Thoracic aorta (tissue), 2 donors: ENCODE data around the gene IL17RA. TPM values are rescaled to one million over a fixed set of nuclear protein-coding genes. Genes with fewer than 3 reads are reported as not detected.

Experiments used
- ATAC-seq: fragments of 150-250 bp; one replicate; pipeline ENCODE4 v1.8.0; 2017; ENCODE audit warnings: low read depth; ENCODE audit not compliant: insufficient number of reproducible peaks, low FRiP score
- DNase-seq: peaks from one replicate; pipeline ENCODE4 v3.0.0-alpha.2; 2020; ENCODE audit warnings: low spot score
- H3K27ac ChIP-seq, 2 donors: fragments of 200-600 bp; sonication (generic); 1 replicate in 1 of 2; 2 replicates in 1 of 2; pipeline ENCODE4 v1.5.1; 2016; ENCODE audit warnings: mild to moderate bottlenecking in 2 of 2, moderate library complexity in 2 of 2
- H3K27me3 ChIP-seq: fragments of 200-600 bp; sonication (generic); replicated peaks from 2 replicates; pipeline ENCODE4 v1.6.0; 2016; ENCODE audit warnings: mild to moderate bottlenecking; ENCODE audit not compliant: insufficient read depth
- H3K36me3 ChIP-seq: fragments of 200-600 bp; sonication (generic); one replicate; pipeline ENCODE4 v1.5.1; 2016
- H3K4me1 ChIP-seq, 2 donors: fragments of 200-600 bp; sonication (generic); 1 replicate in 1 of 2; 2 replicates in 1 of 2; pipeline versions ENCODE4 v1.5.1 to v1.6.0; 2016; ENCODE audit warnings: low read depth in 2 of 2, mild to moderate bottlenecking in 1 of 2; ENCODE audit not compliant: control insufficient read depth in 1 of 2
- H3K4me3 ChIP-seq: fragments of 200-600 bp; sonication (generic); 2 replicates; pipeline ENCODE4 v1.5.1; 2016; ENCODE audit warnings: mild to moderate bottlenecking
- H3K9me3 ChIP-seq: fragments of 200-600 bp; sonication (generic); 2 replicates; pipeline ENCODE4 v1.5.1; 2016
- CTCF ChIP-seq: fragments of 200-600 bp; sonication (generic); IDR thresholded peaks from one replicate; pipeline ENCODE4 v1.5.1; 2019; ENCODE audit warnings: antibody characterized with exemption
- total RNA-seq, 2 donors: library from RNA; depleted of rRNA; stranded (reverse); fragments of >200 nt; gene quantifications; one replicate each; pipeline versions ENCODE4 v1.1.0 to v1.2.3, GENCODE V29; 2016

The IL17RA gene
- total RNA-seq, 2 donors from 2014 or later: 28.4 to 34.1 TPM

- ATAC-seq (no peak), DNase-seq (no peak)
- H3K9me3 ChIP-seq: no peaks in the 10 kb centered on the region
- no peaks in the 10 kb centered on the region for H3K27me3 ChIP-seq
- no peak overlapping the region for H3K27ac ChIP-seq
- H3K36me3 ChIP-seq: no peaks in the 10 kb centered on the region
- TF ChIP-seq CTCF: no peak
- H3K4me1 ChIP-seq: peaks cover 2 to 3% of the 10 kb centered on the region in 2 donors
- no peak overlapping the region for H3K4me3 ChIP-seq
These were observed 7.1 kb downstream of the IL17RA start for GRCh38 chr22:17091851-17092250.

GRCh38 chr22:17093081-17093480, 8.3 kb downstream of the IL17RA start:
- DNase-seq (no peak), ATAC-seq (no peak)
- H3K9me3 ChIP-seq: no peaks in the 10 kb centered on the region
- no peaks in the 10 kb centered on the region for H3K27me3 ChIP-seq
- H3K36me3 ChIP-seq: peaks cover 9% of the 10 kb centered on the region
- TF ChIP-seq CTCF: no peak
- H3K27ac ChIP-seq: no peak overlapping the region
- H3K4me1 ChIP-seq: no peaks in the 10 kb centered on the region
- no peak overlapping the region for H3K4me3 ChIP-seq

- TF ChIP-seq CTCF: no peak
- DNase-seq (no peak), ATAC-seq (no peak)
- Histone ChIP-seq H3K4me3 (no peak overlapping the region), H3K27ac (no peak overlapping the region), H3K27me3 (no peaks in the 10 kb centered on the region), H3K4me1 (no peaks in the 10 kb centered on the region), H3K36me3 (peaks cover 25% of the 10 kb centered on the region), H3K9me3 (no peaks in the 10 kb centered on the region)
These were observed 10.7 kb downstream of the IL17RA start for GRCh38 chr22:17095538-17095937.

GRCh38 chr22:17096071-17096470, 11.3 kb downstream of the IL17RA start:
- no peak overlapping the region for H3K27ac ChIP-seq
- no peaks in the 10 kb centered on the region for H3K9me3 ChIP-seq
- H3K4me1 ChIP-seq: no peaks in the 10 kb centered on the region
- H3K4me3 ChIP-seq: no peak overlapping the region
- DNase-seq (no peak), ATAC-seq (no peak)
- TF ChIP-seq CTCF: no peak
- peaks cover 30% of the 10 kb centered on the region for H3K36me3 ChIP-seq
- no peaks in the 10 kb centered on the region for H3K27me3 ChIP-seq

GRCh38 chr22:17097062-17097461, 12.3 kb downstream of the IL17RA start:
- Histone ChIP-seq H3K4me3 (no peak overlapping the region), H3K9me3 (no peaks in the 10 kb centered on the region), H3K27ac (no peak overlapping the region), H3K27me3 (no peaks in the 10 kb centered on the region), H3K36me3 (peaks cover 40% of the 10 kb centered on the region), H3K4me1 (no peaks in the 10 kb centered on the region)
- ATAC-seq: no peak
- no peak for TF ChIP-seq CTCF
- no peak for DNase-seq
